GM12878 (cell line): Measurements from ENCODE around the gene ACACA. TPM values are rescaled to one million over a fixed set of nuclear protein-coding genes. Genes with fewer than 3 reads are reported as not detected.

Experiments used
- ATAC-seq: fragments of 200-7000 bp; cut with Tn5 transposase; 3 replicates; pipeline ENCODE4 v1.9.1; 2020; ENCODE audit warnings: mild to moderate bottlenecking, moderate library complexity
- BruUV-seq: library from RNA; stranded (reverse); fragments of 400-500 nt; replicated peaks from 2 replicates; lab custom pipeline; 2021; lab: Mats Ljungman, UMichigan
- CTCF ChIA-PET: fragments of 300-600 bp; sonication (Branson Sonifier 250); formaldehyde crosslinking; extraction: SDS; loops from one replicate; lab custom pipeline; 2021; ENCODE audit warnings: inconsistent platforms; lab: Yijun Ruan, JAX
- POLR2A ChIA-PET: fragments of 350-600 bp; formaldehyde crosslinking; extraction: SDS; loops from one replicate; lab custom pipeline; 2021; ENCODE audit warnings: inconsistent platforms; lab: Charles Lee
- RAD21 ChIA-PET: fragments of 300-600 bp; sonication (Branson Sonifier 250); formaldehyde crosslinking; loops from one replicate; lab custom pipeline; 2023; ENCODE audit warnings: antibody characterized with exemption; ENCODE audit not compliant: unreplicated experiment; lab: Charles Lee
- SMC1A ChIA-PET: fragments of 300-600 bp; sonication (Branson Sonifier 250); formaldehyde crosslinking; loops from one replicate; lab custom pipeline; 2023; ENCODE audit not compliant: unreplicated experiment, uncharacterized antibody; lab: Charles Lee
- DNase-seq: peaks from one replicate; pipeline ENCODE4 v3.0.0-alpha.2; 2011; ENCODE audit warnings: low read depth, low spot score
- FAIRE-seq: peaks from 3 replicates; lab custom pipeline; 2011; peaks lifted over from hg19 to GRCh38; lab: Jason Lieb, UNC
- H2AFZ ChIP-seq: 2 replicates; pipeline ENCODE4 v1.6.0; 2011; ENCODE audit warnings: low read depth, low read length, control low read depth; ENCODE audit not compliant: control insufficient read depth
- H3K27ac ChIP-seq: 2 replicates; pipeline ENCODE4 v1.5.1; 2011; ENCODE audit warnings: control low read depth; ENCODE audit not compliant: control insufficient read depth, insufficient read depth
- H3K27me3 ChIP-seq, 2 experiments: replicated peaks in 1 of 2; 2 replicates each; pipeline versions ENCODE4 v1.6.0 to v1.6.1; 2011; ENCODE audit warnings: low read length in 1 of 2; ENCODE audit not compliant: control insufficient read depth in 2 of 2, insufficient read depth in 2 of 2
- H3K36me3 ChIP-seq, 2 experiments: 2 replicates each; pipeline ENCODE4 v1.5.1; 2011; ENCODE audit warnings: low read length in 1 of 2; ENCODE audit not compliant: control insufficient read depth in 2 of 2, insufficient read depth in 2 of 2
- H3K4me1 ChIP-seq: 2 replicates; pipeline ENCODE4 v1.6.1; 2011; ENCODE audit warnings: mild to moderate bottlenecking, low read length, moderate library complexity, mixed read lengths; ENCODE audit not compliant: control insufficient read depth, insufficient read depth
- H3K4me2 ChIP-seq: 2 replicates; pipeline ENCODE4 v1.6.0; 2011; ENCODE audit warnings: control low read depth; ENCODE audit not compliant: control insufficient read depth, insufficient read depth
- H3K4me3 ChIP-seq: fragments of 200-600 bp; sonication (generic); 2 replicates; pipeline ENCODE4 v1.5.1; 2016
- H3K79me2 ChIP-seq: 2 replicates; pipeline ENCODE4 v1.6.0; 2011; ENCODE audit warnings: low read length; ENCODE audit not compliant: control insufficient read depth, insufficient read depth
- H3K9ac ChIP-seq: 2 replicates; pipeline ENCODE4 v1.8.0; 2011; ENCODE audit warnings: low read length, control low read depth, mixed read lengths; ENCODE audit not compliant: control insufficient read depth, insufficient read depth
- H3K9me3 ChIP-seq: replicated peaks from 3 replicates; pipeline ENCODE4 v1.5.1; 2011; ENCODE audit warnings: mild to moderate bottlenecking, low read length; ENCODE audit not compliant: control insufficient read depth, insufficient read depth
- H4K20me1 ChIP-seq: 2 replicates; pipeline ENCODE4 v1.6.0; 2011; ENCODE audit not compliant: control insufficient read depth, insufficient read depth
- ATF2 ChIP-seq: IDR thresholded peaks from 2 replicates; pipeline ENCODE4 v1.6.1; 2012; ENCODE audit warnings: low read length, inconsistent platforms
- BMI1 ChIP-seq: fragments of 450-650 bp; IDR thresholded peaks from 2 replicates; pipeline ENCODE4 v1.6.1; 2016; ENCODE audit warnings: mild to moderate bottlenecking, moderate library complexity, borderline replicate concordance
- DPF2 ChIP-seq: fragments of 450-650 bp; IDR thresholded peaks from 2 replicates; pipeline ENCODE4 v1.6.1; 2017; ENCODE audit warnings: mild to moderate bottlenecking
- ELK1 ChIP-seq: IDR thresholded peaks from 2 replicates; pipeline ENCODE4 v1.6.1; 2012; ENCODE audit warnings: low read depth, low read length, improper control_type of control experiment
- FOXK2 ChIP-seq: fragments of 450-650 bp; IDR thresholded peaks from 2 replicates; pipeline ENCODE4 v1.6.1; 2017; ENCODE audit warnings: mild to moderate bottlenecking, moderate library complexity
- HDAC2 ChIP-seq: fragments of 200-600 bp; sonication (generic); IDR thresholded peaks from 2 replicates; pipeline ENCODE4 v1.6.1; 2017
- IKZF2 ChIP-seq, 2 experiments: fragments of 450-650 bp; IDR thresholded peaks; 2 replicates each; pipeline ENCODE4 v1.6.1; 2017; ENCODE audit warnings: mild to moderate bottlenecking in 2 of 2, moderate library complexity in 2 of 2
- IRF4 ChIP-seq: IDR thresholded peaks from 2 replicates; pipeline ENCODE4 v1.6.1; 2011; ENCODE audit warnings: low read depth, low read length
- MYB ChIP-seq: fragments of 150-350 bp; IDR thresholded peaks from 2 replicates; pipeline ENCODE4 v1.6.1; 2014; ENCODE audit warnings: mild to moderate bottlenecking, low read depth, low read length, borderline replicate concordance
- NFIC ChIP-seq: IDR thresholded peaks from 2 replicates; pipeline ENCODE4 v1.6.1; 2012; ENCODE audit warnings: low read depth, mild to moderate bottlenecking, inconsistent platforms, low read length, moderate library complexity
- ZBTB33 ChIP-seq: fragments of 450-650 bp; IDR thresholded peaks from 2 replicates; pipeline ENCODE4 v1.6.1; 2017; ENCODE audit warnings: mild to moderate bottlenecking
- ZBTB40 ChIP-seq: fragments of 450-650 bp; IDR thresholded peaks from 2 replicates; pipeline ENCODE4 v1.6.1; 2016; ENCODE audit warnings: mild to moderate bottlenecking, moderate library complexity, borderline replicate concordance
- WGBS: methylation state at CpG from one replicate; pipeline ENCODE4 v1.1.6; 2016; ENCODE audit warnings: low lambda C conversion rate; ENCODE audit not compliant: insufficient replicate concordance, insufficient coverage; ENCODE audit errors: missing lambda C conversion rate; 5-methylcytosine and 5-hydroxymethylcytosine counted together
- in situ Hi-C: fragments of 300-500 bp; cut with MboI; formaldehyde crosslinking; loops from 9 replicates; pipeline ENCODE4 v1.14.3; 2018; ENCODE audit warnings: mixed read lengths
- intact Hi-C: fragments of 100-400 bp; cut with micrococcal nuclease; formaldehyde crosslinking; loops from one replicate; pipeline ENCODE4 v1.14.2; 2022; ENCODE audit not compliant: unreplicated experiment
- polyA plus RNA-seq, 11 experiments: library from polyadenylated mRNA; depleted of rRNA in 4 of 11; unstranded in 6 of 11; stranded (reverse) in 5 of 11; fragments of >200 nt; fragmentation: Nextera tagmentation in 4 of 11; fragmentation: Illumina TruSeq in 1 of 11; extraction: Ambion mirVana in 4 of 11; extraction: Trizol in 1 of 11; gene quantifications; 1 replicate in 1 of 11; 2 replicates in 10 of 11; pipeline versions ENCODE4 v1.2.1 to v1.2.3, GENCODE V29; 2011 to 2016; ENCODE audit warnings: inconsistent platforms in 2 of 11, missing spikeins in 2 of 11, low read depth in 1 of 11
- total RNA-seq, 4 experiments: library from RNA; depleted of rRNA in 3 of 4; stranded (reverse); fragments of >200 nt in 3 of 4; fragmentation: Illumina TruSeq in 1 of 4; extraction: Trizol in 1 of 4; gene quantifications; 2 replicates each; pipeline versions ENCODE4 v1.2.1 to v1.2.3, GENCODE V29; 2013 to 2021

The ACACA gene
- total and polyA plus RNA-seq, 10 of the 15 experiments (the other 5 are each of a cell fraction or from before 2014, with no cell fraction given) = 12.9 to 74.2 (median 32.0) TPM

GRCh38 chr17:37392024-37392590, 14.5 kb downstream of the ACACA start:
- ChIA-PET POLR2A (interaction anchor here (1.0 to 1.4 kb wide), 3 partner anchors 13 to 99 kb away, joined by 3 to 6 read pairs (median 3); no protein-coding TSS in a partner anchor), SMC1A (interaction anchor here (0.6 to 6.3 kb wide), 10 partner anchors 9 to 227 kb away, joined by 3 to 81 read pairs (median 5); partner anchors contain the start of gene C17orf78), CTCF (interaction anchor here (0.5 to 4.3 kb wide), 9 partner anchors 13 to 424 kb away, joined by 3 to 54 read pairs (median 7); partner anchors contain the start of gene C17orf78), RAD21 (interaction anchor here (0.5 to 6.4 kb wide), 7 partner anchors 10 to 836 kb away, joined by 3 to 65 read pairs (median 4); partner anchors contain the start of gene C17orf78)
- H3K27ac ChIP-seq = peak overlapping the region; percentile 71
- intact Hi-C loops = no loop called here
- no TSS peak for BruUV-seq
- H3K4me1 ChIP-seq = peaks cover 26% of the 10 kb centered on the region
- WGBS = 6% methylated on average over 3 of the region's 3 CpGs
- no peaks in the 10 kb centered on the region for H3K36me3 ChIP-seq
- ATAC-seq (peak; percentile 91), DNase-seq (no peak), FAIRE-seq (no peak)
- no peaks in the 10 kb centered on the region for H4K20me1 ChIP-seq
- peak overlapping the region; percentile 81 for H3K4me2 ChIP-seq
- no peaks in the 10 kb centered on the region for H3K27me3 ChIP-seq
- in situ Hi-C loops = no loop called here
- H2AFZ ChIP-seq = peak overlapping the region; percentile 25
- H3K4me3 ChIP-seq = peak overlapping the region; percentile 37; the same call in 1 of the 2 replicates
- H3K79me2 ChIP-seq = no peaks in the 10 kb centered on the region
- no peaks in the 10 kb centered on the region for H3K9me3 ChIP-seq
- no peak overlapping the region for H3K9ac ChIP-seq
- TF ChIP-seq ELK1 = no peak
- no peak for TF ChIP-seq BMI1
- peak; percentile 72 for TF ChIP-seq ATF2
- peak; percentile 84; a peak in 3 of 4 replicates for TF ChIP-seq IKZF2 (IDR thresholded peaks at IDR 0.05)
- TF ChIP-seq HDAC2 = no peak
- no peak for TF ChIP-seq FOXK2
- no peak for TF ChIP-seq ZBTB40
- TF ChIP-seq NFIC = peak; percentile 77; the same call in 1 of the 2 replicates
- 0 out of 2 replicates have a peak, but pooled peaks have one; percentile 32 for TF ChIP-seq DPF2
- TF ChIP-seq IRF4 = peak; percentile 77
- TF ChIP-seq ZBTB33 = no peak
- TF ChIP-seq MYB = no peak
